Fibroblast of skin of back (primary cell): ENCODE data around the gene ELOVL4.
A peak's percentile ranks its signal among the peaks of the same experiment; 100 is the strongest.

Experiments
- DNase-seq: peaks from one replicate; pipeline ENCODE4 v3.0.0-alpha.2; 2013

ELOVL4 gene

GRCh38 chr6:79911992-79912391 lies 35.4 kb downstream of the ELOVL4 start:
- DNase-seq: no peak

GRCh38 chr6:79909517-79909916 lies 37.8 kb downstream of the ELOVL4 start:
- no peak for DNase-seq

- DNase-seq: peak; percentile 28
These were observed 45.3 kb downstream of the ELOVL4 start for GRCh38 chr6:79902046-79902445.

GRCh38 chr6:79898076-79898475 lies 49.3 kb downstream of the ELOVL4 start:
- DNase-seq: no peak

GRCh38 chr6:79896075-79896449 lies 51.3 kb downstream of the ELOVL4 start:
- DNase-seq: no peak

GRCh38 chr6:79895382-79896074 lies 51.8 kb downstream of the ELOVL4 start:
- no peak for DNase-seq

GRCh38 chr6:79894939-79895338 lies 52.4 kb downstream of the ELOVL4 start:
- DNase-seq: peak; percentile 30

GRCh38 chr6:79888587-79888986 lies 58.8 kb downstream of the ELOVL4 start:
- DNase-seq: no peak

GRCh38 chr6:79878142-79878748 lies 69.1 kb downstream of the ELOVL4 start:
- no peak for DNase-seq

GRCh38 chr6:79874531-79875134 lies 72.7 kb downstream of the ELOVL4 start:
- DNase-seq: no peak

- peak; percentile 46 for DNase-seq
These were observed 74.4 kb downstream of the ELOVL4 start for GRCh38 chr6:79872986-79873385.

GRCh38 chr6:79872303-79872702 lies 75.0 kb downstream of the ELOVL4 start:
- no peak for DNase-seq

GRCh38 chr6:79869600-79870084 lies 77.7 kb downstream of the ELOVL4 start:
- DNase-seq: peak; percentile 66

- no peak for DNase-seq
These were observed 78.2 kb downstream of the ELOVL4 start for GRCh38 chr6:79869184-79869583.

GRCh38 chr6:79868098-79868722 lies 79.1 kb downstream of the ELOVL4 start:
- DNase-seq: peak; percentile 72
